OCI-LY3 (cell line): Measurements from ENCODE around the gene PLIN5.
"Not testable (repeated sequence)": the region's sequence is repeated elsewhere in the genome, so short reads cannot be mapped to it uniquely, and the experiment has no call there.

Experiments
- EZH2phosphoT487 ChIP-seq: fragments of 200-600 bp; shearing (Covaris generic); IDR thresholded peaks from 2 replicates; pipeline ENCODE4 v1.6.1; 2018; ENCODE audit warnings: antibody characterized with exemption, mixed run types, low read depth
- TF ChIP-seq, protein P1 (sequence below): fragments of 200-600, 300-600 bp; sonication (generic); IDR thresholded peaks from 2 replicates; pipeline ENCODE4 v1.5.1; 2014; ENCODE audit warnings: antibody characterized with exemption, low read length, low read depth

DNA sequence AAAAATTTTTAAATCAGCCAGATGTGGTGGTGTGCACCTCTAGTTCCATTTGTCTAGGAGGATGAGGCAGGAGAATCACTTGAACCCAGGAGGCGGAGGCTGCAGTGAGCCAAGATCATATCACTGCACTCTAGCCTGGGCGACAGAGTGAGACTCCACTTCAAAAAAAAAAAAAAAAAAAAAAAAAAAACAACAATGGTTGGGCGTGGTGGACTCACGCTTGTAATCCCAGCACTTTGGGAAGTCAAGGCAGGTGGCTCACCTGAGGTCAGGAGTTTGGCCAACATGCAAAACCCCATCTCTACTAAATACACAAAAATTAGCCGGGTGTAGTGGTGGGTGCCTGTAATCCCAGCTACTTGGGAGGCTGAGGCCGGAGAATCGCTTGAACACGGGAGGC, 7.6 kb downstream of the PLIN5 start:
- TF ChIP-seq, protein P1, sequence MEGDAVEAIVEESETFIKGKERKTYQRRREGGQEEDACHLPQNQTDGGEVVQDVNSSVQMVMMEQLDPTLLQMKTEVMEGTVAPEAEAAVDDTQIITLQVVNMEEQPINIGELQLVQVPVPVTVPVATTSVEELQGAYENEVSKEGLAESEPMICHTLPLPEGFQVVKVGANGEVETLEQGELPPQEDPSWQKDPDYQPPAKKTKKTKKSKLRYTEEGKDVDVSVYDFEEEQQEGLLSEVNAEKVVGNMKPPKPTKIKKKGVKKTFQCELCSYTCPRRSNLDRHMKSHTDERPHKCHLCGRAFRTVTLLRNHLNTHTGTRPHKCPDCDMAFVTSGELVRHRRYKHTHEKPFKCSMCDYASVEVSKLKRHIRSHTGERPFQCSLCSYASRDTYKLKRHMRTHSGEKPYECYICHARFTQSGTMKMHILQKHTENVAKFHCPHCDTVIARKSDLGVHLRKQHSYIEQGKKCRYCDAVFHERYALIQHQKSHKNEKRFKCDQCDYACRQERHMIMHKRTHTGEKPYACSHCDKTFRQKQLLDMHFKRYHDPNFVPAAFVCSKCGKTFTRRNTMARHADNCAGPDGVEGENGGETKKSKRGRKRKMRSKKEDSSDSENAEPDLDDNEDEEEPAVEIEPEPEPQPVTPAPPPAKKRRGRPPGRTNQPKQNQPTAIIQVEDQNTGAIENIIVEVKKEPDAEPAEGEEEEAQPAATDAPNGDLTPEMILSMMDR: not testable (repeated sequence)
- TF ChIP-seq EZH2phosphoT487: not testable (repeated sequence)
